Endothelial cell of umbilical vein (primary cell): ENCODE data around the gene PPFIBP1. TPM values are rescaled to one million over a fixed set of nuclear protein-coding genes. Genes with fewer than 3 reads are reported as not detected.
"Not testable (repeated sequence)": the region's sequence is repeated elsewhere in the genome, so short reads cannot be mapped to it uniquely, and the experiment has no call there.

Source experiments
- BruUV-seq: library from RNA; stranded (reverse); fragments of 400-500 nt; replicated peaks from 2 replicates; lab custom pipeline; 2021; lab: Mats Ljungman, UMichigan
- CTCF ChIA-PET: fragments of 300-600, 350-600 bp; sonication (Branson Sonifier 250); formaldehyde crosslinking; loops from one replicate; lab custom pipeline; 2021; ENCODE audit warnings: antibody characterized with exemption, inconsistent platforms; lab: Charles Lee
- POLR2A ChIA-PET: fragments of 300-600, 350-600 bp; sonication (Branson Sonifier 250); formaldehyde crosslinking; loops from one replicate; lab custom pipeline; 2021; ENCODE audit warnings: antibody characterized with exemption, inconsistent platforms; lab: Charles Lee
- DNase-seq: peaks from one replicate; pipeline ENCODE4 v3.0.0-alpha.2; 2011; ENCODE audit warnings: low read depth, low spot score
- FAIRE-seq: peaks from 2 replicates; lab custom pipeline; 2011; peaks lifted over from hg19 to GRCh38; lab: Jason Lieb, UNC
- H2AFZ ChIP-seq: 2 replicates; pipeline ENCODE4 v1.6.0; 2012; ENCODE audit warnings: low read depth, low read length, control low read depth, inconsistent platforms
- H3K27ac ChIP-seq: 2 replicates; pipeline ENCODE4 v1.5.1; 2011; ENCODE audit warnings: low read depth, mild to moderate bottlenecking, control low read depth, low read length, moderate library complexity; ENCODE audit not compliant: insufficient read depth
- H3K27me3 ChIP-seq, 2 experiments: 2 replicates each; pipeline versions ENCODE4 v1.6.0 to v1.6.1; 2011; ENCODE audit warnings: low read length in 2 of 2, mixed read lengths in 1 of 2; ENCODE audit not compliant: control insufficient read depth in 2 of 2, insufficient read depth in 2 of 2
- H3K36me3 ChIP-seq, 2 experiments: 2 replicates in 1 of 2; 3 replicates in 1 of 2; pipeline ENCODE4 v1.5.1; 2011; ENCODE audit warnings: low read length in 2 of 2, mild to moderate bottlenecking in 1 of 2, moderate library complexity in 1 of 2; ENCODE audit not compliant: control insufficient read depth in 2 of 2, insufficient read depth in 2 of 2; ENCODE audit errors: extremely low read depth in 1 of 2
- H3K4me1 ChIP-seq: 3 replicates; pipeline ENCODE4 v1.5.1; 2011; ENCODE audit warnings: mild to moderate bottlenecking, low read length; ENCODE audit not compliant: control insufficient read depth, insufficient read depth; ENCODE audit errors: extremely low read depth
- H3K4me2 ChIP-seq: 2 replicates; pipeline ENCODE4 v1.6.1; 2011; ENCODE audit warnings: low read length, control low read depth, mixed read lengths; ENCODE audit not compliant: insufficient read depth
- H3K4me3 ChIP-seq, 3 experiments: fragments of 200-600 bp in 1 of 3; sonication (generic), shearing (Covaris generic) in 1 of 3; replicated peaks in 1 of 3; 2 replicates each; pipeline ENCODE4 v1.5.1; 2011 to 2016; ENCODE audit warnings: control low read depth in 3 of 3, low read length in 3 of 3, mild to moderate bottlenecking in 2 of 3, inconsistent platforms in 1 of 3, low read depth in 1 of 3, moderate library complexity in 1 of 3; ENCODE audit not compliant: insufficient read depth in 1 of 3
- H3K79me2 ChIP-seq: 2 replicates; pipeline ENCODE4 v1.6.0; 2012; ENCODE audit warnings: low read length, inconsistent platforms; ENCODE audit not compliant: control insufficient read depth, insufficient read depth
- H3K9ac ChIP-seq: replicated peaks from 2 replicates; pipeline ENCODE3; 2011; ENCODE audit warnings: low read length, control low read depth; ENCODE audit not compliant: insufficient read depth; ENCODE audit errors: extremely low read depth
- H3K9me1 ChIP-seq: replicated peaks from 3 replicates; pipeline ENCODE4 v1.6.0; 2011; ENCODE audit warnings: mild to moderate bottlenecking, low read length; ENCODE audit not compliant: control insufficient read depth, insufficient read depth; ENCODE audit errors: extremely low read depth
- H3K9me3 ChIP-seq: replicated peaks from 2 replicates; pipeline ENCODE4 v1.5.1; 2012; ENCODE audit warnings: low read length, inconsistent platforms; ENCODE audit not compliant: control insufficient read depth, insufficient read depth
- H4K20me1 ChIP-seq: replicated peaks from 2 replicates; pipeline ENCODE3; 2011; ENCODE audit warnings: mild to moderate bottlenecking, low read length; ENCODE audit not compliant: control insufficient read depth, insufficient read depth; ENCODE audit errors: extremely low read depth
- MYC ChIP-seq: IDR thresholded peaks from one replicate; pipeline ENCODE4 v1.6.1; 2011; ENCODE audit warnings: mild to moderate bottlenecking, low read depth, low read length
- dilution Hi-C: fragments of 300-500 bp; cut with MboI; formaldehyde crosslinking; loops from one replicate; pipeline ENCODE4 v1.15.0; 2019; ENCODE audit warnings: low sequenced_read_pairs; ENCODE audit not compliant: extremely low pct_ligation_motif_present
- intact Hi-C: fragments of 100-400 bp; cut with micrococcal nuclease; formaldehyde crosslinking; loops from one replicate; pipeline ENCODE4 v1.10.0; 2022
- polyA plus RNA-seq, 4 experiments: library from polyadenylated mRNA; depleted of rRNA in 3 of 4; stranded (reverse) in 3 of 4; unstranded in 1 of 4; fragments of >200 nt; gene quantifications; 2 replicates each; pipeline versions ENCODE4 v1.2.1 to v1.2.3, GENCODE V29; 2011 to 2012; ENCODE audit warnings: missing spikeins in 1 of 4
- total RNA-seq: library from RNA; stranded (reverse); gene quantifications from 2 replicates; pipeline ENCODE4 v1.2.3, GENCODE V29; 2021

PPFIBP1 gene
- total and polyA plus RNA-seq, 2 donors (not counting 3 experiments of a cell fraction or from before 2014, with no cell fraction given), result 45.5 to 154 TPM

DNA sequence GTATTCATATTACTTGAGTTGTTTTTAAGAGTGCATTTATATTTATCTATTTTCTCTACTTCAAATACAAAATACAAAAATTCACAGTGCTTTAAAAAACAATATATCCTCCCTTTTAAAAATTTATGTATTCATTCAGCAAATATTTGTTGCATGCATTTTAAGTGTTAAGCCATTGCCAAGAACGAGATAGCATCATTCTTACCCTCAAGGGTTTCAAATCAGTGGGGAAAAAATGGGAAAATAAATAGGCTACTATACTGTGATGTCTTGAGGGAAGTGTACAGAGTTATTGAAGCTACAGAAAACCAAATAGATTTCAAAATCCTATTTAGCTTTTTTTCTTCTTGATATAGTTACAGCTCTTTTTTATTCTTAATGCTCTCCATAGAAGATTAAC, 209.8 kb downstream of the PPFIBP1 start:
- no TSS peak for BruUV-seq
- Histone ChIP-seq H3K27ac (no peak overlapping the region), H3K9me3 (no peaks in the 10 kb centered on the region), H3K9ac (no peak overlapping the region), H4K20me1 (no peaks in the 10 kb centered on the region), H3K27me3 (no peaks in the 10 kb centered on the region), H3K36me3 (peaks cover 3 to 6% of the 10 kb centered on the region in 2 experiments), H3K4me1 (no peaks in the 10 kb centered on the region), H2AFZ (no peak overlapping the region), H3K4me2 (no peak overlapping the region), H3K79me2 (no peaks in the 10 kb centered on the region), H3K4me3 (no peak overlapping the region), H3K9me1 (no peaks in the 10 kb centered on the region)
- DNase-seq (no peak), FAIRE-seq (no peak)
- no peak for TF ChIP-seq MYC
- ChIA-PET POLR2A (no interaction called here), CTCF (interaction anchor here (0.6 to 8.5 kb wide), 12 partner anchors 17 to 1266 kb away, joined by 3 to 141 read pairs (median 10); no protein-coding TSS in a partner anchor)
- intact Hi-C loops, result loop anchor here (1.0 to 10.0 kb wide), 7 partner anchors 88 to 1266 kb away; no protein-coding TSS in a partner anchor
- dilution Hi-C loops, result no loop called here

DNA sequence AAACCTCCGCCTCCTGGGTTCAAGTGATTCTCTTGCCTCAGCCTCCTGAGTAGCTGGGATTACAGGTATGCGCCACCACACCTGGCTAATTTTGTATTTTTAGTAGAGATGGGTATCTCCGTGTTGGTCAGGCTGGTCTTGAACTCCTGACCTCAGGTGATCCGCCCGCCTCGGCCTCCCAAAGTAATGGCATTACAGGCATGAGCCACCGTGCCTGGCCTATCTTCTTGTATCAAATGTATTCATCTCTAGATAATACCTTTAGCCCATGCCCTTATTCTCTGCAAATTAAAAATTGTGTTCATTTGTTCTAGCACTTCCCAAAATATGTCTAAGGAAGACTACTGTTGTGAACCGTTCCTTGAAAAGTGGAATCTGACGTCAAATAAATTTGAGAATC, 210.3 kb downstream of the PPFIBP1 start:
- H3K9me1 ChIP-seq, POLR2A ChIA-PET, H2AFZ ChIP-seq, dilution Hi-C loops, H3K4me3 ChIP-seq, H3K4me1 ChIP-seq, H3K27ac ChIP-seq, BruUV-seq, FAIRE-seq, H3K79me2 ChIP-seq, H4K20me1 ChIP-seq, H3K4me2 ChIP-seq, DNase-seq, H3K36me3 ChIP-seq, H3K27me3 ChIP-seq, H3K9me3 ChIP-seq, H3K9ac ChIP-seq: not testable (repeated sequence)
- intact Hi-C loops, result loop anchor here (10.0 kb wide), 1 partner anchor 1230 kb away; no protein-coding TSS in a partner anchor
- CTCF ChIA-PET, result interaction anchor here (0.8 to 8.5 kb wide), 5 partner anchors 87 to 438 kb away, joined by 3 to 141 read pairs (median 43); no protein-coding TSS in a partner anchor
